Fibroblast of lung (primary cell): ENCODE results near the gene TNFRSF9. TPM values are rescaled to one million over a fixed set of nuclear protein-coding genes. Genes with fewer than 3 reads are reported as not detected.
A peak's percentile ranks its signal among the peaks of the same experiment; 100 is the strongest.

ENCODE experiments used
- DNase-seq, 2 donors: peaks; one replicate each; pipeline versions ENCODE4 v3.0.0 to v3.0.0-alpha.2; 2010; ENCODE audit warnings: low read depth in 2 of 2
- H2AFZ ChIP-seq: 2 replicates; pipeline ENCODE4 v1.5.1; 2012; ENCODE audit warnings: low read length, control low read depth, inconsistent platforms
- H3K27ac ChIP-seq: 2 replicates; pipeline ENCODE4 v1.5.1; 2011; ENCODE audit warnings: low read length, control low read depth; ENCODE audit not compliant: insufficient read depth
- H3K27me3 ChIP-seq: 2 replicates; pipeline ENCODE4 v1.5.1; 2011; ENCODE audit warnings: mild to moderate bottlenecking, low read length; ENCODE audit not compliant: control insufficient read depth, insufficient read depth
- H3K36me3 ChIP-seq: 2 replicates; pipeline ENCODE4 v1.5.1; 2011; ENCODE audit warnings: low read length; ENCODE audit not compliant: control insufficient read depth, insufficient read depth
- H3K4me1 ChIP-seq: 2 replicates; pipeline ENCODE4 v1.5.1; 2011; ENCODE audit warnings: low read length; ENCODE audit not compliant: control insufficient read depth, insufficient read depth; ENCODE audit errors: extremely low read depth
- H3K4me2 ChIP-seq: 2 replicates; pipeline ENCODE4 v1.5.1; 2011; ENCODE audit warnings: low read length, control low read depth; ENCODE audit not compliant: insufficient read depth; ENCODE audit errors: extremely low read depth
- H3K4me3 ChIP-seq, 4 experiments: fragments of 200-600 bp in 1 of 4; sonication (generic) in 1 of 4; replicated peaks in 1 of 4; 2 replicates each; pipeline ENCODE4 v1.5.1; 2011 to 2016; ENCODE audit warnings: low read length in 4 of 4, low read depth in 3 of 4, mild to moderate bottlenecking in 3 of 4, control low read depth in 2 of 4, inconsistent platforms in 1 of 4, mixed read lengths in 1 of 4; ENCODE audit not compliant: insufficient read depth in 1 of 4; ENCODE audit errors: control extremely low read depth in 1 of 4
- H3K79me2 ChIP-seq: 2 replicates; pipeline ENCODE4 v1.5.1; 2012; ENCODE audit warnings: mild to moderate bottlenecking, low read length, inconsistent platforms; ENCODE audit not compliant: control insufficient read depth, insufficient read depth
- H3K9ac ChIP-seq: 2 replicates; pipeline ENCODE4 v1.5.1; 2011; ENCODE audit warnings: mild to moderate bottlenecking, low read length, control low read depth; ENCODE audit not compliant: insufficient read depth
- H3K9me3 ChIP-seq: 2 replicates; pipeline ENCODE4 v1.5.1; 2012; ENCODE audit warnings: low read depth, low read length; ENCODE audit not compliant: control insufficient read depth, insufficient read depth
- H4K20me1 ChIP-seq: 2 replicates; pipeline ENCODE4 v1.5.1; 2011; ENCODE audit warnings: low read length; ENCODE audit not compliant: control insufficient read depth, insufficient read depth; ENCODE audit errors: extremely low read depth
- EZH2 ChIP-seq: IDR thresholded peaks from 2 replicates; pipeline ENCODE4 v1.5.1; 2012; ENCODE audit warnings: low read length, control low read depth, mild to moderate bottlenecking; ENCODE audit errors: missing control alignments
- polyA plus RNA-seq, 2 donors: library from polyadenylated mRNA; depleted of rRNA in 1 of 2; stranded (reverse) in 1 of 2; unstranded in 1 of 2; fragments of >200 nt; gene quantifications; 2 replicates each; pipeline ENCODE4 v1.2.1, GENCODE V29; 2011 to 2012; ENCODE audit warnings: missing spikeins in 1 of 2
- total RNA-seq: library from RNA; depleted of rRNA; stranded (reverse); fragments of >200 nt; gene quantifications from 2 replicates; pipeline ENCODE4 v1.2.1, GENCODE V29; 2014
- TF ChIP-seq, protein P1 (sequence below), 2 donors: IDR thresholded peaks in 1 of 2; conservative IDR thresholded peaks in 1 of 2; 1 replicate in 1 of 2; 2 replicates in 1 of 2; pipeline ENCODE4 v1.5.1; 2011 to 2012; ENCODE audit warnings: low read length in 2 of 2, control low read depth in 1 of 2, inconsistent platforms in 1 of 2, low read depth in 1 of 2, mild to moderate bottlenecking in 1 of 2

TNFRSF9 gene
- total and polyA plus RNA-seq, 2 donors (not counting 1 experiment from before 2014, with no cell fraction given) = 0.02 TPM; not detected in 1

DNA sequence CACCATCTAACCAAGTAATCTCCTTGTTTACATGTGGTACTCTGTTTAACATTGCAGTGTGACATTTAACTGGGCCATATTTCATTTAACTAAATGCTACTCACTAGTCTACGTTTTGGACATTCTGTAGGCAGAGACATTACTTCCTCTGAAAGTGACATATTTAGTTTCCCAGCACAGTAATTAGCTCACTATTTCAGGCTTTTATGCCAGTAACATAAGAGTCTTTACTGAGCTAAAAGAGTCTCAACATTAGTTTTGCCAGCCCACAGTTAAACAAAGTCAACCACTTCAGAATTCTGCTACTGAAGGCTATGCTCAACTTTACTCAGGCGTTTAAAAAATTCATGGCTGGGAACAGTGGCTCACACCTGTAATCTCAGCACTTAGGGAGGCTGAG, 2.6 kb upstream of the TNFRSF9 start:
- Histone ChIP-seq H3K4me2 (no peak overlapping the region), H3K27me3 (peaks cover 8% of the 10 kb centered on the region), H3K36me3 (no peaks in the 10 kb centered on the region), H3K4me3 (no peak overlapping the region), H3K27ac (no peak overlapping the region), H3K79me2 (no peaks in the 10 kb centered on the region), H3K9ac (no peak overlapping the region), H2AFZ (no peak overlapping the region), H4K20me1 (no peaks in the 10 kb centered on the region), H3K4me1 (no peaks in the 10 kb centered on the region), H3K9me3 (no peaks in the 10 kb centered on the region)
- TF ChIP-seq EZH2 = no peak
- TF ChIP-seq, protein P1, sequence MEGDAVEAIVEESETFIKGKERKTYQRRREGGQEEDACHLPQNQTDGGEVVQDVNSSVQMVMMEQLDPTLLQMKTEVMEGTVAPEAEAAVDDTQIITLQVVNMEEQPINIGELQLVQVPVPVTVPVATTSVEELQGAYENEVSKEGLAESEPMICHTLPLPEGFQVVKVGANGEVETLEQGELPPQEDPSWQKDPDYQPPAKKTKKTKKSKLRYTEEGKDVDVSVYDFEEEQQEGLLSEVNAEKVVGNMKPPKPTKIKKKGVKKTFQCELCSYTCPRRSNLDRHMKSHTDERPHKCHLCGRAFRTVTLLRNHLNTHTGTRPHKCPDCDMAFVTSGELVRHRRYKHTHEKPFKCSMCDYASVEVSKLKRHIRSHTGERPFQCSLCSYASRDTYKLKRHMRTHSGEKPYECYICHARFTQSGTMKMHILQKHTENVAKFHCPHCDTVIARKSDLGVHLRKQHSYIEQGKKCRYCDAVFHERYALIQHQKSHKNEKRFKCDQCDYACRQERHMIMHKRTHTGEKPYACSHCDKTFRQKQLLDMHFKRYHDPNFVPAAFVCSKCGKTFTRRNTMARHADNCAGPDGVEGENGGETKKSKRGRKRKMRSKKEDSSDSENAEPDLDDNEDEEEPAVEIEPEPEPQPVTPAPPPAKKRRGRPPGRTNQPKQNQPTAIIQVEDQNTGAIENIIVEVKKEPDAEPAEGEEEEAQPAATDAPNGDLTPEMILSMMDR (conservative IDR thresholded peaks at IDR 0.05 in 1 of 2, IDR thresholded peaks at IDR 0.05 in 1 of 2; ENCODE audit: low read depth in 1 of 2, low read length in 2 of 2) = no peak
- DNase-seq = no peak

DNA sequence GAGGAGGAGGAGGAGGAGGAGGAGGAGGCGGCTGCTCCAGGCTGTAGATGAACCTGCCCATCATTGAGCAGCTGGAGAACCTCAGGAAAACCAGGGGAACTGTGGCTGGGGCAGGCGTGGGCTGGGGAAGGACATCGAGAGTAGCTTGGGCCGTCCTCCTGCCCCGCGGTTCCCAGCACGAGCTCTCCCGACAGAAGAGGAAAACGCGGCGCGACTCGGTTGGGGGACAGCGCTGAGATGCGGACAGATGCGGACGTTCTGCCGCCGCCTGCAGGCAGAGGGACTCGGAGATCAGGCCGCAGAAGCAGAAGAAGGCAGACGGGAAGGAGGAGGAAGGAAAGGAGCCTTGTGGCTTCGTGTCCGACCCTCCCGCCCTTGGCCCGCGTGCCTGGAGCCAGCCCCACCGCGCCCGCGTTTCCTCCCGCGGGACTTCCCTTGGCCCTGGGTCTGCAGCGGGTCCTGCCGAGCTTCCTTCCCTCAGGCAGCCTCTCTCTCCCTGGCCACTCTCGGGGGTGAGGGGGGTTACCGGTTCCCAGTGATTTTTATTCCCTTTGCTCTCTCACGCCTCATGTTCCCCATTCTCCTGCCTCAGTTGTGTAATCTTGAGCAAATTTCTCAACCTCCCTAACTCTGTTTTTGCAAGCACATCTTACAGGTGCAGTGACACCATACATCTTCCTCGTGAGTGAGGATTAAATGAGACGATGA, 1.7 kb upstream of the TNFRSF9 start:
- Histone ChIP-seq H3K9ac (no peak overlapping the region), H3K79me2 (no peaks in the 10 kb centered on the region), H3K27ac (no peak overlapping the region), H3K4me2 (peak overlapping the region; percentile 34), H3K36me3 (no peaks in the 10 kb centered on the region), H2AFZ (peak overlapping the region; percentile 60), H4K20me1 (no peaks in the 10 kb centered on the region), H3K4me1 (no peaks in the 10 kb centered on the region), H3K27me3 (peaks cover 10% of the 10 kb centered on the region), H3K4me3 (peak overlapping the region in 1 of 4 experiments; percentile 37), H3K9me3 (no peaks in the 10 kb centered on the region)
- TF ChIP-seq, protein P1 (conservative IDR thresholded peaks at IDR 0.05 in 1 of 2, IDR thresholded peaks at IDR 0.05 in 1 of 2; ENCODE audit: low read depth in 1 of 2, low read length in 2 of 2) = peak in 1 of 2 donors; percentile 60
- no peak for TF ChIP-seq EZH2
- peak; percentile 50 to 61 for DNase-seq

GRCh38 chr1:7941437-7941793, 776 bp upstream of the TNFRSF9 start:
- Histone ChIP-seq H3K27ac (no peak overlapping the region), H3K4me2 (no peak overlapping the region)

More at GRCh38 chr1:7941437-7941793, 776 bp upstream of the TNFRSF9 start:
- no peaks in the 10 kb centered on the region for H3K9me3 ChIP-seq
- no peaks in the 10 kb centered on the region for H3K4me1 ChIP-seq
- DNase-seq = peak in 1 of 2 donors; percentile 34
- no peaks in the 10 kb centered on the region for H3K79me2 ChIP-seq
- no peak overlapping the region for H3K4me3 ChIP-seq
- H3K36me3 ChIP-seq = no peaks in the 10 kb centered on the region
- no peak overlapping the region for H2AFZ ChIP-seq
- H3K9ac ChIP-seq = no peak overlapping the region
- TF ChIP-seq, protein P1 (conservative IDR thresholded peaks at IDR 0.05 in 1 of 2, IDR thresholded peaks at IDR 0.05 in 1 of 2; ENCODE audit: low read depth in 1 of 2, low read length in 2 of 2) = no peak
- TF ChIP-seq EZH2 = no peak
- H3K27me3 ChIP-seq = peaks cover 15% of the 10 kb centered on the region
- no peaks in the 10 kb centered on the region for H4K20me1 ChIP-seq
